ENCODE results near the gene ABCC6.
"Not testable (repeated sequence)": the region's sequence is repeated elsewhere in the genome, so short reads cannot be mapped to it uniquely, and the experiment has no call there.

ABCC6 gene

DNA sequence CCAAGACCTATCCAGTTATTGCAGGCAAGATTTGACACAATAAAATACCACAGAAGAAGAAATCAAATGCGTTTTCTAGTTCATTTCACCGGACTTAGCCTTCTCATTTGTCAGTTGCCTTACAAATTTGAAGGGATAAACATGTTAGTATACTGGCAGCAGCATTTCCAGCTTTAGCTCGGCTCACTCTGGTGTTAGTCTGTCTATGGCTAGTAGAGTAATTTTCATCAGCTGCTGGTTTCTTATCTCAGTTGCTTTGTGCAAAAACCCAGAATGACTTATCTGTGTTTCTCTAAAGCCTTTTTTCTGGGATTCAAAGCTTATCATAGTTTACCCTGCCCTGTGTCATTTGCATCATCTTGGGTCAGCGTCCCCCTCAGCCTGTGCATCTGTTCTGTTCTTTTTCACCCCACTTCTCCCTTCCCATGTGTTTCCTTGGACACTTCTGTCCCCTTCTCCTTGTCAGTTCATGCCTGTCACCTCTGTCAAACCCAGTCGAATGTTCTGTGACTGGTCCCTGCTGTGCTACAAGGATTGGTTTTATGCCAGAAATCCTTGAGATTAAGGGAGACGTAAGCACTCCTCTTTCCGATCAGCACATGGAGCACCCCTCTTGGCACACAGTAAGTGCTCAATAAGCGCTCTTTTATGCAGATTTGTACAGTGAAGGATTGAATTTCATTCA, 23.4 kb upstream of the ABCC6 start:
- not testable (repeated sequence) for H3K4me1 Mint-ChIP-seq (ENCODE audit: low read depth); H3K27me3 Mint-ChIP-seq; H3K9me3 Mint-ChIP-seq; H3K36me3 Mint-ChIP-seq (ENCODE audit: low read depth); H3K4me3 Mint-ChIP-seq; H3K27ac Mint-ChIP-seq

DNA sequence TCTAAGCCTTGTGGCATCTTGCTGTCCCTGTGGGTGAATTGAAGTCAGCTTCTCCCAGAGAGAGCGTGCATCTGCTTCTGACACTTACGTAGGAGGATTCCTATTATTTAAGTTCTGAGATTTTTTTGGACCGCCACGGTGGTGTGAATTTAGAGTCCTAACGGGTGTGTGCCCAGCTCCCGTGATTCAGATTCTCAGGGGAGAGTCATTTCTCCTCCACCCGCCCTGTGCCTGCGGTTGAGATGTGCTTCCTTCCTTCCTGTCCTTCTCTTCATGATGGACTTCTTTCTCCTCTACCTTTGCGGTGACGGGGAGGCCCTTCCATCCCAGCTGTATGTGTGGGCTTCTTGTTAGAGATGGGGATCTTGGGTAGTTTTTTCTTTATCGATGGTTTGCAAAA, 20.6 kb upstream of the ABCC6 start:
- H3K27me3 Mint-ChIP-seq; H3K4me3 Mint-ChIP-seq; H3K9me3 Mint-ChIP-seq; H3K36me3 Mint-ChIP-seq (ENCODE audit: low read depth); H3K4me1 Mint-ChIP-seq (ENCODE audit: low read depth); H3K27ac Mint-ChIP-seq: not testable (repeated sequence)

DNA sequence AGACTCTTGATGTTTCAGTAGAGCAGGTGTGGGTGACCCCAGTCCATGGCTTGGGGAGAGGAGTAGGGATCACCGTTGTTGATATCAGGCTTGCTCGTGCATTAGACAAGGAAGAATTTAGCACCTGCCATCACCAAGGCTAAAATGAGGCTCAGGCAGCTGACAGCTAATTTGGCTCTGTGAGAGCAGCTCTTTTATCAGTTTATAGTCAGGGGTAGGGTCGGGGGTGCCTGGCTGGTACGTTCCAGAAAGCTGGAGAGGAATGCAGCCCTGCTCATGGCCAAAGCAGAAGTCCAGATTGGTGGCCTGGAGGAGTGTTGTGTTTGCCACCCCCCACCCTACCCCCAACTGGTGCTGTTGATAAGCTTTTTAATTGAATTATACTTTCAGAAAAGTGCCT, 17.4 kb upstream of the ABCC6 start:
- not testable (repeated sequence) for H3K9me3 Mint-ChIP-seq; H3K27me3 Mint-ChIP-seq; H3K4me3 Mint-ChIP-seq; H3K4me1 Mint-ChIP-seq (ENCODE audit: low read depth); H3K36me3 Mint-ChIP-seq (ENCODE audit: low read depth); H3K27ac Mint-ChIP-seq

DNA sequence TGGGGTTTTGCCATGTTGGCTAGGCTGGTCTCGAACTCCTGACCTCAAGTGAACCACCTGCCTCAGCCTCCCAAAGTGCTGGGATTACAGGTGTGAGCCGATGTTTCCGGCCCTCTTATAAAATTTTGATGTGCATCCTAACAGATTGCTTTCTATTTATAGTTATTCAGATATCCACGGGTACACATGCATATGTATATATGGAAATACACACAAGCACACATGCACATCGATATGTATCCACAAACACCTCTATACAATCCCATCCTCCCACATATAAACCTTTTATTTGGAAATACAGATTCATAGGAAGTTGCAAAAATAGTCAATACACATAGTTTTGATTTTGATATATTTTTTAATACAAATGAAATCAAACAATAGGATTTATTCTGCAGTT, 14.4 kb upstream of the ABCC6 start:
- H3K4me3 Mint-ChIP-seq; H3K27me3 Mint-ChIP-seq; H3K27ac Mint-ChIP-seq; H3K4me1 Mint-ChIP-seq (ENCODE audit: low read depth); H3K9me3 Mint-ChIP-seq; H3K36me3 Mint-ChIP-seq (ENCODE audit: low read depth): not testable (repeated sequence)

DNA sequence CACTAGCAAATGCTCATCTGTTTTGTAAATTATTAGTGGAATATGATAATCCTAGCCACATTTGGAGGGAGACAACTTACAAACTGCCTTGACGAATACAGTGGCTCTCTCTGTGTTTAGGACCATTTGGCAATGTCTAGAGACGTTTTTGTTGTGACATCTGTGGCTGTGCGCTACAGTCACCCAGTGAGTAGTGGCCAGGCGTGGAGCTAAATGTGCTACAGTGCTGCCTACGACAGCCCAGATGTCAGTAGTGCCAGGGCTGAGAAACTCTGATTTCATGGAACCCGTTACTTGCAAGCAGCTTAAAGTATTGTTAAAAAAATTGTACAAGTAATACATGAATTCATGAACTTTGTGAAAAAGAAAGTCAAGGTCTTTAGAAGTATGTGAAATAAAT, 13.8 kb upstream of the ABCC6 start:
- H3K27ac Mint-ChIP-seq; H3K4me3 Mint-ChIP-seq; H3K4me1 Mint-ChIP-seq (ENCODE audit: low read depth); H3K9me3 Mint-ChIP-seq; H3K36me3 Mint-ChIP-seq (ENCODE audit: low read depth); H3K27me3 Mint-ChIP-seq: not testable (repeated sequence)

DNA sequence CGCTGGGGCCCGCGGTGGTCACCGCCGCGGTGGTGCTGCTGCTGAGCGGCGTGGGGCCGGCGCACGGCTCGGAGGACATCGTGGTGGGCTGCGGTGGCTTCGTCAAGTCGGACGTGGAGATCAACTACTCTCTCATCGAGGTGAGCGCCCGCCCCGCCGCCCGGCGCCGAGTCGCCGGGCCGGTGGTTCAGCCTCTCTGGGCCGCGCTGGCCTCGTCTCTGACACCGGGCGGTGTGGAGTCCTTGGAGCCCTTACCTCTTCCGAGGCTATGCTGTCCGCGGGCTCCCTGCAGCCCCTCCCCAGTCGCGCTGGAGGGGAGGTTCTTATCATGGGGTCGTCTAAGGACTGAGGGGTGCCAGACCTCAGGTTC, 9.4 kb upstream of the ABCC6 start:
- H3K4me1 Mint-ChIP-seq (ENCODE audit: low read depth); H3K36me3 Mint-ChIP-seq (ENCODE audit: low read depth); H3K9me3 Mint-ChIP-seq; H3K4me3 Mint-ChIP-seq; H3K27ac Mint-ChIP-seq; H3K27me3 Mint-ChIP-seq: not testable (repeated sequence)

DNA sequence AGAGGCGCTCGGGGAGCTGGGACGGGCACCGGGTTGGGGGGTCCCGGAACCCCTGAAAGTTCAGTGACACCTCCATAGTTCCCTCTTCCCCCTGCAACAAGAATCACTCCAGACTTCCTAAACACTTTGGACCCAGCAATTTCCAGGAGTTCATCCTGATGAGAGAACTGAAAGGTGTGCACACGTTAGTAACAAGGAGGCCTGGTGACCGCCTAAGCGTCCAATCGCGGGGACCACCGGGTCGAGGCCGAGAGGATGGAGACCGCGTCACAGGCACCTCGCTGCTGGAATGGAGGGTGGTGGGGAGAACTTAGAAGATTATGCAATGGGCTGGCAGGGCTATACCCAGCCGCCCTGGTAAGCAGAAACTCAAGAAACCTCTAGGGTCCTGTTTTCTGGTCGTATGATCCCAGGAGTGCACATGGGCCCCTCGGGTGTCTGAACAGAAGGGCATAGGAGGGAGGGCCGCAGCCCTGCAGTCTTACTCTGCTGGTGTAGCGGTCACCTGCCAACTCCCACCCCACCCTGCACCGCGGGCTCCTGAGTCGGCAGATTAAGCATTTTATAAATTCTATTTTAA, 458 bp upstream of the ABCC6 start:
- H3K27me3 Mint-ChIP-seq; H3K36me3 Mint-ChIP-seq (ENCODE audit: low read depth); H3K4me1 Mint-ChIP-seq (ENCODE audit: low read depth); H3K4me3 Mint-ChIP-seq; H3K9me3 Mint-ChIP-seq; H3K27ac Mint-ChIP-seq: not testable (repeated sequence)

DNA sequence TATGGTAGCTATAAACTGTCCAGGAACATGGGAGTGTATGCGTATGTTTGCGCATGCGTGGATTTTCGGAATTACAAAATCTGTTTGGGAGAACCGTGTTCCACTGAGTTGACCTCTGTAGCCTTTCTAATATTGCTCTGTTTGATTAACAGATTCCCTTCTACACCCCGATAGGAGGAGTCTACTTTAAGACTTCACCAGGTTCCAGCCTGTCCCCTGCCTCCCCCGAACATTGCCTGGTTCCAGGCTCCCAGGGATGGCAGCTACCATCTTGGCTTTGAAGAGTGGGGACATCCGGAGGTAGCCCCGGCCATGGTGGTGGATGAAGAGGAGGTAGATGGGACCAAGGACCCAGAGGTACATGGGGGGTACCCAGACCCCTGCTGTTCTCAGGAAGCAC, 1.9 kb downstream of the ABCC6 start:
- H3K4me1 Mint-ChIP-seq (ENCODE audit: low read depth); H3K9me3 Mint-ChIP-seq; H3K27ac Mint-ChIP-seq; H3K4me3 Mint-ChIP-seq; H3K27me3 Mint-ChIP-seq; H3K36me3 Mint-ChIP-seq (ENCODE audit: low read depth): not testable (repeated sequence)

DNA sequence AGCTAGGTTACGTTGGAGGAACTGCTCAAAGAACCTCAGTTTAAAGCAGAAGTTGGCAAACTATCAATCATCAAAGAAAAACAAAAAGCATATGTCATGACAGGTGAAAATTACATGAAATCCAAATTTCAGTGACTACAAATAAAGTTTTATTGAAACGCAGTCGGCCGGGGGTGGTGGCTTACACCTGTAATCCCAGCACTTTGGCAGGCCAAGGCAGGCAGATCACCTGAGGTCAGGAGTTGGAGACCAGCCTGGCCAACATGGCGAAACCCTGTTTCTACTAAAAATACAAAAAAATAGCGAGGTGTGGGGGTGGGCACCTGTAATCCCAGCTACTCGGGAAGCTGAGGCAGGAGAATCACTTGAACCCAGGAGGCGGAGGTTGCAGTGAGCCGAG, 2.8 kb downstream of the ABCC6 start:
- not testable (repeated sequence) for H3K4me3 Mint-ChIP-seq; H3K36me3 Mint-ChIP-seq (ENCODE audit: low read depth); H3K4me1 Mint-ChIP-seq (ENCODE audit: low read depth); H3K27ac Mint-ChIP-seq; H3K9me3 Mint-ChIP-seq; H3K27me3 Mint-ChIP-seq

DNA sequence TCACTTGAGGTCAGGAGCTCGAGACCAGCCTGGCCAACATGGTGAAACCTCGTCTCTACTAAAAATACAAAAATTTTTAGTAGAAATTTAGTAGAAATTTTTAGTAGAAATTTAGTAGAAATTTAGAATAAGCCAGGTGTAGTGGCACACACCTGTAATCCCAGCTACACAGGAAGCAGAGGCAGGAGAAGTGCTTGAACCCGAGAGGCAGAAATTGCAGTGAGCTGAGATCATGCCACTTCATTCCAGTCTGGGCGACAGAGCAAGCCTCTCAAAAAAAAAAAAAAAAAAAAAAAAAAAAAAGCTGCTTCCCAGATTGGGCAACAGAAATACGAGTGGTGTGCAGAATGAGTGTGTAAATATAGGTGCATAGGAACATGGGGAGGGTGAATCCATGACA, 4.5 kb downstream of the ABCC6 start:
- H3K9me3 Mint-ChIP-seq; H3K27me3 Mint-ChIP-seq; H3K27ac Mint-ChIP-seq; H3K4me1 Mint-ChIP-seq (ENCODE audit: low read depth); H3K36me3 Mint-ChIP-seq (ENCODE audit: low read depth); H3K4me3 Mint-ChIP-seq: not testable (repeated sequence)

DNA sequence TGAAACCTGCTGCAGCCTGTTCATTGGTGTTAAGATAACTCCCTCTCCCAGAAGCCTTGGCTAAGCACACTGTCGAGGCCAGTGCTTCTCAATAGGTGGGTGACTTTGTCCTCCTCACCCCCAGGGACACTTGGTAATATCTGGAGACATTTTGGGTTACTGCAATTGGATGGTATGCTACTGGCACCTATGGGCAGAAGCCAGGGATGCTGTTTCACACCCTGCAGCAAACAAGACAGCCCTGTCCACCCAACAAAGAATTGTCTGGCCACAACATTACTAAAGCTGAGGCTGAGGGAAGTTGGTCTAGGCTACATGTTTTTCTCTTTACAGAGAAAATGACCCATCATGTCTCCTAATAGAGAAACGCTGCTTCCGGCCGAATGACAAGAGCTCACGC, 4.9 kb downstream of the ABCC6 start:
- not testable (repeated sequence) for H3K4me3 Mint-ChIP-seq; H3K36me3 Mint-ChIP-seq (ENCODE audit: low read depth); H3K9me3 Mint-ChIP-seq; H3K27me3 Mint-ChIP-seq; H3K27ac Mint-ChIP-seq; H3K4me1 Mint-ChIP-seq (ENCODE audit: low read depth)

DNA sequence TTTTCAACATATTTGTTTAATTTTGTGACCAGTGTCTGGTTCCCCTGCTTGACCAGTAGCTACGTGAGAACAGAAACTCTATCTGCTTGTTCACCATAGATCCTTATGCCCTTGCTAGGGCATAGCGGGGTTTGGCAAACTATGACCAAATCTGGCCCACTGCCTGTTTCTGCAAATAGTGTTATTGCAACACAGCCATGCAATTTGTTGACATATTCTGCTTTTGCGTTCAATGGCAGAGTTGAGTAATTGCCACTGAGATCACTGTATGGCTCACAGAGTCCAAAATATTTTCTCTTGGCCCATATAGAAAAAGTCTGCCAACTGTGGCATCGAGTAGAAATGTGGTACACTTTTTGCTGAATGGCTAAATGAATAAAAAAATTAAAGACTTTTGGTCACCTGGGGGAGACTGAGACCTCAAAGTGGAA, 9.4 kb downstream of the ABCC6 start:
- H3K4me1 Mint-ChIP-seq (ENCODE audit: low read depth); H3K27ac Mint-ChIP-seq; H3K36me3 Mint-ChIP-seq (ENCODE audit: low read depth); H3K9me3 Mint-ChIP-seq; H3K27me3 Mint-ChIP-seq; H3K4me3 Mint-ChIP-seq: not testable (repeated sequence)

DNA sequence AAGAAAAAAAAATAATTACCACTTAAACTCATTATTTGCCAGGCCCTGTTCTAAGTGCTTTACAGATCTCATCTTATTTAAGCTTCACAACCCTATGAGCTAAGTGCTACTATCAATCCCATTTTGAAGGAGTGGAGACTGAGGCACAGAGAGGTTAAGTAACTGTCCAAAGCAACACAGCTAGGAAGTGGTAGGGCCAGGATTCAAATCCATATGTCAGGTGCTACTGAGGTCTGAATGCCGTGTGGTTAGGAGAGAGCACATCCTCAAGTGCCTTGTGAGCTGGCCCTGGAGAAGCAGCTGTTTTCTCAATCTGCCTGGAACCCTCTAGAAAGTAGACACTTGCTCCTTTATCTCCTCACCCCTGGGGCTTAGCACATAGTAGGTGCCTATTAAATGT, 11.9 kb downstream of the ABCC6 start:
- not testable (repeated sequence) for H3K36me3 Mint-ChIP-seq (ENCODE audit: low read depth); H3K27me3 Mint-ChIP-seq; H3K4me3 Mint-ChIP-seq; H3K4me1 Mint-ChIP-seq (ENCODE audit: low read depth); H3K9me3 Mint-ChIP-seq; H3K27ac Mint-ChIP-seq

DNA sequence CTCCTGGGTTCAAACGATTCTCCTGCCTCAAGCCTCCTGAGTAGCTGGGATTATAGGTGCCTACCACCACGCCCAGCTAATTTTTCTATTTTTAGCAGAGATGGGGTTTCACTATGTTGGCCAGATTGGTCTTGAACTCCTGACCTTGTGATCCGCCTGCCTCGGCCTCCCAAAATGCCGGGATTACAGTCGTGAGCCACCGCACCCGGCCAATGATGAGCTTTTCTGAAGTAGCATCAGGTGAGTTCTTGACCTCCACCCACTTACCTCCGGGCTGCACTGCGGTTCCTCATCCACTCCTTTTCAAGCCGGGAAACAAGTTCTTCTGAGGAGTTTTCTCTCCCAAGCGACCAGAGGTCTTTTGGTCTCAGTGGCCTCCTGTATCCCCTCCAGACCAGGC, 14.8 kb downstream of the ABCC6 start:
- H3K4me3 Mint-ChIP-seq; H3K9me3 Mint-ChIP-seq; H3K27me3 Mint-ChIP-seq; H3K36me3 Mint-ChIP-seq (ENCODE audit: low read depth); H3K4me1 Mint-ChIP-seq (ENCODE audit: low read depth); H3K27ac Mint-ChIP-seq: not testable (repeated sequence)

DNA sequence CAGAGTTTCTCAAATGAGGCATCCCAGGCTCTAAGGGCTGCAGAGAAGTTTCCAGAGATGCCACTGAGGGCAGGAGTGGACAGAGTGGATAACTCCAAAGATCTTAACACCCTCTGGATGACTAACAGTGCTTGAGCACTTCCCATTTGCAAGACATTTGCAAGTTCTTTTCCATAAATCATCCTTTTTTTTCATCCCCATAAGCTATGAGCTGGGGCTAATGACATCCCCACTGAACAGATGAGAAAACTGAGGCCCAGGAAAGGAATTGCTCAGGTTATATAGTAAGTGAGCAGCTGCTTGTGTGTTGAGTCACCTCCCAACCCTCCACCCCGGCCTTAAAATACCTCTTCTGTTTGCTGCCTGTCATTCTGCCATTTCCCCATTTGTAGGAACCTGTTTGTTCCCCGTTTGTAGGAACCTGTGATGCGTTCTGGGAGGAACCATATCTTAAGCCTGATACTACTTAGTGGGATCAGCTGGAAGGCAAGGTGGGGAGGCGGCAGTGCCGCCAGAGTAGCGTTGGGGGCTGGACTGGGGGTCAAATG, 15.4 kb downstream of the ABCC6 start:
- H3K4me1 Mint-ChIP-seq (ENCODE audit: low read depth); H3K27me3 Mint-ChIP-seq; H3K4me3 Mint-ChIP-seq; H3K36me3 Mint-ChIP-seq (ENCODE audit: low read depth); H3K9me3 Mint-ChIP-seq; H3K27ac Mint-ChIP-seq: not testable (repeated sequence)

DNA sequence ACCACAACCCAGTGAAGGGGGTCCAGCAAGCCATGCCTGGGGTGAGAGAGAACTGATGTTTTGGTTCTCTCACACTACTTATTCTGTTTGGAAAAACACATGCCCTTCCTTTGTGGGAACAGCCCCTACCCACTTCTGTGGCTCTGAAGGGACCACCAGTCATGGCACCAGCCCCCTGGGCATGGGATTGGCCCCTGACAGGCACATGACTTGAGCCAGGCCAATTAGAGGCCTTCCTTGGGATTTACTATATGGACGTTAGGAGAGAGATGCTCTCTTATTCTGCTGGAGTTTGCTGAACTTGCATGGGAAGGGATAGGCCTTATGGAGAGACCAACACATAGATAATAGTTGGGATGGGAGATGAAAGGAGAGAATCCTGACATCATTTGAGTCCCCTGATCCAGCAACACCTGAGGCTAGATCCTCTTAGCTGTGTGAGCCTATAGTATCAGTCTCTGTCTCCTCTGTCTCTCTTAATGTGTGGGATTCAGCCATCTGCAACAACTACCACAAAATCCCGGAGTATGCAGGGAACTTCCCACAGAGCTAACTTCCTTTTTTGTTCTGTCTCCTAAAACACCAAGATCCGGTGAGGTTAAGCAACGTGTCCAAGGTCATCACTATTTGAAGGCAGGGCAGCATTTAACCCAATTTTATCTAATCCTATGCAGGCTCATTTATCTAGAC, 16.1 kb downstream of the ABCC6 start:
- H3K27ac Mint-ChIP-seq; H3K36me3 Mint-ChIP-seq (ENCODE audit: low read depth); H3K4me1 Mint-ChIP-seq (ENCODE audit: low read depth); H3K9me3 Mint-ChIP-seq; H3K27me3 Mint-ChIP-seq; H3K4me3 Mint-ChIP-seq: not testable (repeated sequence)
